Neural progenitor cell (in vitro differentiated cells): ENCODE data around the gene ADAM11.

Experiments used
- CTCF ChIP-seq: fragments of 200-600 bp; sonication (generic); IDR thresholded peaks from 2 replicates; pipeline ENCODE4 v1.5.1; 2017; ENCODE audit warnings: antibody characterized with exemption, mild to moderate bottlenecking
- EZH2phosphoT487 ChIP-seq: fragments of 200-600 bp; sonication (generic); IDR thresholded peaks from 2 replicates; pipeline ENCODE4 v1.6.1; 2017; ENCODE audit warnings: antibody characterized with exemption

GRCh38 chr17:44741316-44741715 lies 17.5 kb upstream of the ADAM11 start:
- TF ChIP-seq CTCF (no peak), EZH2phosphoT487 (no peak)
